Measurements from ENCODE around the gene OGFR.

Gene OGFR

GRCh38 chr20:62816031-62816883 lies 11.6 kb downstream of the OGFR start:
- no peak for DNase-seq

DNA sequence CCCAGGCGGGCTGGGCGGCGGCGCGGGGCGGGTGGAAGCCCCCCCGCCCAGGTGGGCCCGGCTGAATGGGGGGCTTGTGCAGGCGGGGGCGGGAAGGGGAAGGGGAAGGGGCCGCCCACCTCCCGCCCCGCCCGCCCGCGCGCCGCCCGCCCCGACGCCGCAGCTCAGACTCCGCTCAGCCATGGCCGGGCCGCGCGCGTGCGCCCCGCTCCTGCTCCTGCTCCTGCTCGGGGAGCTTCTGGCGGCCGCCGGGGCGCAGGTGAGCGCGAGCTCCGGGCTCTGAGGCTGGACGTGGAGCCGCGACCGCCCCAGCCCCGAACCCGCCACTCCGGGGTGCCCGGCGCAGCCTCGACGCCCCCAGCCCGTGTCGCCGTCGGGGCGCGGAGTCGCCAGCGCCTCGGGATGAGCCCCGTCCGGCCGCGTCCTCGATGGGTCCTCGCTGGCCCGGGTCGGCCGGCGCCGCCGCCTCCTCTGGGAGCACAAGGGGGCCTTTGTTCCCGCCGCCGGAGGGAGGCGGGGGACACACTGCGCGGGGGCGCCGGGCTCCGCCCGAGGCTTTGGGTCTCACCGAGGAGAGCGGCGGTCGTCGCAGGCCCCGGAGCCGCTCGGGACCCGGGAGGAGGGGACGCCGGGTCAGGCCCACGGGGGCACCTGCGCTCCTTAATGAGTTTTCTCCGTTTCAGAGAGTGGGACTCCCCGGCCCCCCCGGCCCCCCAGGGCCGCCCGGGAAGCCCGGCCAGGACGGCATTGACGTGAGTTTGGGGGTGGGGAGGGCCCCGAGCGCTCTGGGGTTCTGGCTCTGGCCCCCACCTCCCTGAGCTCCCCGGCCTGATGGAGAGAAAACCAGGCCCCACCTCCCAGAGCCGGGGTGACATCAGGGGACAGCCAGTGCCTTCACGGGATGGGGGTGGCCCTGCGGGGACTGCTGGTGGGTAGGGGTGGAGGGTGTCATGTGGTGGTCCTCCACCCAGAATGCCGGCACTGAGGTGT lies 12.5 kb downstream of the OGFR start, which contains the start of gene COL9A3:
COL9A3 (plus strand) TSS at position 167 of the 990 bp plus-strand sequence; CDS start at position 182, 15 bp downstream.
- DNase-seq = peak in 10 of 14 donors; percentile 21 to 75 (median 50)

DNA sequence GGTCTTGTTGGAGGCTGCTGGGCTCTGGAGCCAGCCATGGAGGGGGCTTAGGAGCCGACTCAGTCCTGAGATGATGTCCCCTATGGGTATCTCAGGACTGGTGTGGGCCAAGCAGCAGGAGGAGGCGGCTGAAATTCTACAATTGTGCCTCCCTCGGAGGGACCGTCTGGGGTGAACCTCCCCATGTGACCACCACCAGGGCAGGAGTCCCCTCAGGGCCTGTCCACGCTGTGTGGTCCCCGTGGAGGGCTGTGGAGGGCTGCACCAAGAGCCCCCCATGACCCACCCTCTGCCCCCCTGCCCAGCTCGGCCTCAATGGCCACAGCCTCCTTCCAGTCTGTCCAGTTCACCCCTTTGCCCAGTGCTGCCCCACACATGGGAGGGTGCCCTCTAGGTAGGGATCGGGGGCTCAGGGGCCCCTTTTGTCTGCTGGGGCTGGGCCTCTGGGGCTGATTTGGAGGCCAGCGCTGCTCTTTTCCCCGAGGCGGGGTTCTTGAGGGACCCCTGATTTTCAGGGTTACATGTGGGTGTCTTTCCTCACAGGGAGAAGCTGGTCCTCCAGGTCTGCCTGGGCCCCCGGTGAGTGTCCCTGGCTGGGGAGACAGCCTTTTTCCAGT lies 13.4 kb downstream of the OGFR start:
- DNase-seq = peak in 1 of 14 donors; percentile 47

GRCh38 chr20:62818592-62819493 lies 14.2 kb downstream of the OGFR start:
- DNase-seq = peak in 11 of 14 donors; percentile 24 to 72 (median 49)

GRCh38 chr20:62819494-62820174 lies 15.0 kb downstream of the OGFR start:
- peak in 2 of 14 donors; percentile 36 to 84 for DNase-seq

DNA sequence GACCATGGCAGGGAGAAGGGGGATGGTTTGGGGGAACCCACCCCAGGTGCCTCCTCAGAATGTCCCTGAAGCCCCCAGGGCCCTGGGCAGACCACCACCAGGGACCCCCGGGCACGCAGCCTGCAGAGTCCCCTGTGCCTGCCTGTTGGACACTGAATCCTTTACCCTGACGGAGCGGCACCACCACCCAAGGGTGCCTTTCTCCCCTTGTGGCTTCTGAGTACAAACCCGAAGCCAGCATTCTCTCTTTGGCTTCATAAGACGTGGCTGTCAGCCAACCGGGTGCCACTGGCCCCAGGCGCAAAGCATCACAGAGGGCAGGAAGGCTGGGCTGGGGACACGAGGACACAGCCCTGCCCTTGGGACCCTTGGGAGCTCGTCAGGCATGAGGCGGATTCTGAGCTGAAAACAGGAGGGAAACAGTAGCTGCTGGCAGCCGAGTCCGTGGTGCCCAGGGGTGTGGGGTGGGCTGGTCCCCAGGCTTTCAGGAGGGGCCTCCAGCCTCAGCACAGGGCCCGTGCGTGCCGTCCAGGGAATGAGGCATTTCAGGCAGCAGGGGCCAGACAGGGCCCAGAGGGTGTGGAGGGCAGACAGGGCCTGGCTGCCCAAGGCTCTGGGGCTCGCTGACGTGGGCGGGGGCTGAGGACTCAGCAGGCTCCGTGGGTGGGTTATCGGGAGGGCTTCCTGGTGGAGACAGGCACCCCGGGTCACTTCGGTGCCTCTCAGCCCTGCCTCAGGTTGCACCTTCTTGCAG lies 15.8 kb downstream of the OGFR start:
- DNase-seq = peak in 2 of 14 donors; percentile 9 to 36

DNA sequence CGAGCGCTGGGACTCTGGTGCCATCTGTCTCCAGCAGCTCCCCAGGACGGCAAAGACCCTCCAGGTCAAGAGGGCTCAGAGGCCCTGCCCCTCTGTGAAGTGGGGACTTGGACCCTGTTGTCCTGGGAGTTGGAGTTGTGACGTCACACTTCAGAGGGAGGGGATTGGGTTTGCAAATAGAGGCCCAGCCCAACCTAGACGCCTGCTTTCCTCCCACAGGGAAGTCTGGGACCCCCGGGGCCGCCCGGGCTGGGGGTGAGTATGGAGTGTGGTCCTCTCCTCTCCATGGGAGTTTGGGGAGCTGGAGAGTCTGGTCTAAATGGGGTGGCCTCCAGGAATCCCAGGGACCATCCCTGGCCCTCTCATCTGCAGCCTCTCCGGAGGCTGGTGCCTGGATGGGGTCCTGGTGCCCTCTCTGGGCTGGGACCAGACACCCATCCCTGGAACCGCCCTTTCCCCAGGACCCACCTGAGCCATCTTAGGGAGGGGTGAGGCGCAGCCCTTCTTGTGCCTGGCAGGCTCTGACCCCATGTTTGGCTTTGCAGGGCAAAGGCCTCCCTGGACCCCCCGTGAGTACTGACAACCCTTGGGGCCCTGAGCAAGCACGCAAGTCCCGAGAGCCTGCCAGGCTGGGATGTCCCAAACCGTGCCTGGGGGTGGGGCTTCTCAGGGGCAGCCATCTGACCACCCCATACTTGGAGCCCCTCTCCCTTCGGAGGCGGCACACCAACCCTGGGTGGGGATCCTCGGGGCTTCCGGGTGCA lies 16.5 kb downstream of the OGFR start:
- DNase-seq = no peak

DNA sequence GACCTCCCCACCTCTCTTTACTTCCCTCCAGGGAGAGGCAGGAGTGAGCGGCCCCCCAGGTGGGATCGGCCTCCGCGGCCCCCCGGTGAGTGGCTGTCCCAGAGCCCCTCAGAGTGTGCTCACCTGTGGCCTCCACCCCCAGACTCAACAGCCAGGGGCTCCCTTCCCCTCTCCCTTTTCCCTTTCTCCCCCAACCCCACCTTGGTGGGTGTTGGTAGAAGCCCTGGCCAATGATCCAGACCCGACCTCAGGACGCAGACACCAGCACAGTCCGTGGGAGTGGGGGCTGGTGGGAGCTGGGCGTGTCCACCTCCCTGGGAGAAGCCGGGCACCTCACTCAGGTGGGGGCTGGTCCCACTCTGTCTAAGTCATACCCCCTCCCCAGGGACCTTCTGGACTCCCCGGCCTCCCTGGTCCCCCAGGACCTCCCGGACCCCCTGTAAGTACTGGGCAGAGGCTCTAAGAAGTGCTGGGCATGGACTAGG lies 17.1 kb downstream of the OGFR start:
- no peak for DNase-seq

DNA sequence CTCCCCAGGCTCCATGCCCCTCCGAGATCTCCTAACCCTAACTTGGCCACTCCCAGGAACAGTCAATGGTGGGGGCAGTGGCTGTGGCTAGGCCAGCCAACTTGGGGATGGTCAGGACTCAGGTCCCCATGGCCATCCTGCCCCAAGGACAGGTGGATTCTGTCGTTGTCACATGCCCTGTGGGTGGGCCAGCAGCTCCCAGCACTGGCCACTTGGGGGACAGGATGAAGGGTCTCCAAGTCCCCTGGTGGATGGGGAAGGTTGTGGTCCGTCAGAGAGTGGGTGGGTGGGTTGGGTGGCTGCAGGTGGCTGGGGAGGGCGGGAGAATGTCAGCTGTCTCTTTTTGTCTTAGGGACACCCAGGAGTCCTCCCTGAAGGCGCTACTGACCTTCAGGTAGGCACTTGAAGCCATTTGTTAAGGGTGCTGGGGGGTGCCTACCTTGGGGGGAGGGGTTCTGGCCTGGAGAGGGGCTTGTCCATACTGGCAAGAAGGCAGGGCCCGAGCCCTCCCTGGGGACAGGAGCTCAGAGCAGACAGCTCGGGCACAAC lies 17.7 kb downstream of the OGFR start:
- DNase-seq = no peak

GRCh38 chr20:62822788-62823651 lies 18.4 kb downstream of the OGFR start:
- peak in 3 of 14 donors; percentile 3 to 30 (median 9) for DNase-seq

DNA sequence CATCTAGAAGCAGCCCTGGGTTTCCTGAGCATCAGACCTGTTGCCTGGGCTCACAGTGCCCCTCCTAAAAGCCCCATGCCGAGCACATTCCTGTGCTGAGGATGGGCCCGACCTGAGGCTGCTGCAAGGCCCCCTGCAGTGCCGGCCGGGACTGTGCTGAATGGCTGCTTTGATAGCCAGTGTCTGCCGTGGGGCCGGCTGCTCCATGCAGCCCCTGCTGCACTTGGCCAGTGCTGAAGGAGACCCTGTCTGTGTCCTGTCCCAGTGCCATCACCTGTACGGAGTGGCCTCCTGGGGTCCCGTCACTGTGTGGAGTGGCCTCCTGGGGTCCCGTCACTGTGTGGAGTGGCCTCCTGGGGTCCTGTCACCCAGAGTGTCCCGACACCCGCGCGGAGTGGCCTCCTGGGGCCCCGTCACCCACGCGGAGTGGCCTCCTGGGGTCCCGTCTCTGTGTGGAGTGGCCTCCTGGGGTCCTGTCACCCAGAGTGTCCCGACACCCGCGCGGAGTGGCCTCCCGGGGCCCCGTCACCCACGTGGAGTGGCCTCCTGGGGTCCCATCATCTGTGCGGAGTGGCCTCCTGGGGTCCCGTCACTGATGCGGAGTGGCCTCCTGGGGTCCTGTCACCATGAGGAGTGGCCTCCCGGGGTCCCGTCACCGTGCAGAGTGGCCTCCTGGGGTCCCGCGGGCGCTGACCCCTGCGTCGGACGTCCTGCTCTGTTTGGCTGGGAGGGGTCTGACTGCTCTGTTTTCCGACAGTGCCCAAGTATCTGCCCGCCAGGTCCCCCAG lies 19.2 kb downstream of the OGFR start:
- DNase-seq = no peak

DNA sequence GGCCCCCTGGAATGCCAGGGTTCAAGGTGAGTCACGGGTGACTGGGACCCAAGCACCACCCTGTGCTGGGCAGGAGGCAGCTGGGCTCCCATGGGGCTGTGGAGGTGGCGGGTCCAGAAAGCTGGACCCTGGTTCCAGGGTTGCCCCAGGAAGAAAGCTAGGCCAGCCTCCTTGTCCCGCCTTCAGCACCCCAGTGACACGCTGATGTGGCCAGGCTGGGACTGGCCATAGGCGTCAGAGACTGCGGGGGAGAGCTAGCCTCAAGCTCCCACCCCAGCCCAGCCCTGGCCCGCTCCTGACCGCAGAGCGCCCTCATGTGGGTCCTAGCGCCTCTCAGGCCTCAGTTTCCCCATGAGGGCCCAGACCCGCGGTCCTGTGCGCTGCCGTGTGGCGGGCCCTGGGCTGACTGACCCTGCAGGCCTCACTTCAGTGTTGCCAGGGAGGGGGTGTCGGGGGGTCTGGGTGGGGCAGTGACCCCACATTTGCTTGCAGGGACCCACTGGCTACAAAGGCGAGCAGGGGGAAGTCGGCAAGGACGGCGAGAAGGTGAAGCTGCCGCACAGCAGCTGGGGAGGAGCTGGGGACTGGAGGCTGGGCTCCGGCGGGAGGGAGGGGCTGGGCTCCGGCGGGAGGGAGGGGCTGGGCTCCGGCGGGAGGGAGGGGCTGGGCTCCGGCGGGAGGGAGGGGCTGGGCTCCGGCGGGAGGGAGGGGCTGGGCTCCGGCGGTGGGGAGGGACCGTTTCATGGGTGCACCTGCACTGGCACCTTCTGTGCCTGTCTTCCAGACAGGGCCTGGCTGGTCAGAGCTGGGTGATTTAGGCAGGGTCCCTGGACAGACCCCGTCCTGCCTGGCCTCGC lies 20.1 kb downstream of the OGFR start:
- DNase-seq = no peak

DNA sequence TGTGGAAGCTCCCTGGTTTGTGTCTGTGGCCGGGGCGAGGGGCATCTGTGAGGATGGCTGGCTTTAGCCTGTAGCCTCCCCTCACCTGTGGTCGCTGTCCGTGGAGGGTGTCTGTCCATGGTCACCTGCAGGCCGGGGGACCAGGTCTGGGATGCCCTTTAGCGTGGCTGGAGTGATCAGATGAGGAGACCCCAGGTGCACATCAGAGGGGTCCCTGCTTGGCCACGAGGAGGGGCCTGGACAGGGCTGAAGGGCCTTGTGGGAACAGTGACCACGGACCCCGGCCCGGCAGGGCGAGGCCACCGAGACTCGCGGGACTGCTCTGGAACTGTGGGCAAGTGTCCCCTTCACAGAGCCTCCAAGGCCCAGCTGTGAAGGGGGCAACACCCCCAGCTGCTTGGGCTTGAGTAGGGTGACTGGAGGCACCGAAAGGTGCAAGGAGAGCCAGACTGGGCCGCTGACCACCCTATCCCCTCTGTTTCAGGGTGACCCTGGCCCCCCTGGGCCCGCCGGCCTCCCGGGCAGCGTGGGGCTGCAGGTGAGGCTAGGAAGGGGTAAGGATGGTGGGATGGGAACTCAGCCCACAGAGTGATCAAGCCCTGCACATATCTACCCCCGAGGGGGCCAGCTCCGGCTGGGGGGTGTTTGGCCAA lies 20.8 kb downstream of the OGFR start:
- no peak for DNase-seq

- no peak for DNase-seq
These were observed 21.5 kb downstream of the OGFR start for GRCh38 chr20:62825986-62826645.

Measured in C1 segment of cervical spinal cord (tissue), 14 donors.